B cell (primary cell): ENCODE measurements around the gene EXD2.

Source experiments
- EZH2 ChIP-seq: IDR thresholded peaks from 2 replicates; pipeline ENCODE4 v1.6.1; 2012; ENCODE audit warnings: borderline replicate concordance, low read depth, mild to moderate bottlenecking, moderate library complexity, low read length; ENCODE audit not compliant: insufficient read depth, poor library complexity, severe bottlenecking
- TF ChIP-seq, protein P1 (sequence below): fragments of 200-600 bp; IDR thresholded peaks from one replicate; pipeline ENCODE4 v1.8.0; 2022; ENCODE audit warnings: antibody characterized with exemption, mild to moderate bottlenecking

GRCh38 chr14:69154779-69155178 is 36.5 kb upstream of the EXD2 start:
- TF ChIP-seq, protein P1, sequence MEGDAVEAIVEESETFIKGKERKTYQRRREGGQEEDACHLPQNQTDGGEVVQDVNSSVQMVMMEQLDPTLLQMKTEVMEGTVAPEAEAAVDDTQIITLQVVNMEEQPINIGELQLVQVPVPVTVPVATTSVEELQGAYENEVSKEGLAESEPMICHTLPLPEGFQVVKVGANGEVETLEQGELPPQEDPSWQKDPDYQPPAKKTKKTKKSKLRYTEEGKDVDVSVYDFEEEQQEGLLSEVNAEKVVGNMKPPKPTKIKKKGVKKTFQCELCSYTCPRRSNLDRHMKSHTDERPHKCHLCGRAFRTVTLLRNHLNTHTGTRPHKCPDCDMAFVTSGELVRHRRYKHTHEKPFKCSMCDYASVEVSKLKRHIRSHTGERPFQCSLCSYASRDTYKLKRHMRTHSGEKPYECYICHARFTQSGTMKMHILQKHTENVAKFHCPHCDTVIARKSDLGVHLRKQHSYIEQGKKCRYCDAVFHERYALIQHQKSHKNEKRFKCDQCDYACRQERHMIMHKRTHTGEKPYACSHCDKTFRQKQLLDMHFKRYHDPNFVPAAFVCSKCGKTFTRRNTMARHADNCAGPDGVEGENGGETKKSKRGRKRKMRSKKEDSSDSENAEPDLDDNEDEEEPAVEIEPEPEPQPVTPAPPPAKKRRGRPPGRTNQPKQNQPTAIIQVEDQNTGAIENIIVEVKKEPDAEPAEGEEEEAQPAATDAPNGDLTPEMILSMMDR: no peak
- no peak for TF ChIP-seq EZH2
